Measurements from ENCODE around the gene TRAP1.

Gene TRAP1

DNA sequence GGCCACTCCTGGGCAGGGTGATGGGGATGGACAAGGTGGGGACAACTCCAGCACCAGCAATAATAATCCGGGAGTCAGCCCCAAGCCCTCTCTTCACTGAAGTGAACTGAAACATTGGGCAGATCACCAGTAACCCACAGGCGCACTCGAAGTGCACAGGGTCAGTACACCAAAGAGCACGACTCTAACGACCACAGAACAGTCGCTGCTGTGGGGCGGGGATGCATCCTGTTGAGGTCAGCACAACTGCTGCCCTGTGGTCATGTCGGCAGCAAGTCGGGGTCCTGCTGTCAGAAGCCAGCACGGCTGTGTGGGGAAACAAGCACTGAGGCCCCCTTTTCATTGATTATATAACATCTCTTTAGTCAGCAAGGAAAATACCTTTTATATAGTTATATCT is 48.2 kb downstream of the TRAP1 start:
- Histone ChIP-seq H3K4me3 (ENCODE audit: low read length) (no peak overlapping the region), H3K9ac (ENCODE audit: low read length) (no peak overlapping the region), H2AFZ (ENCODE audit: low read depth, low read length) (no peak overlapping the region), H3K9me3 (ENCODE audit: insufficient read depth, low read length) (no peaks in the 10 kb centered on the region), H3K27ac (ENCODE audit: low read length) (no peak overlapping the region), H3K4me2 (ENCODE audit: low read length) (no peak overlapping the region), H3K79me2 (ENCODE audit: low read length) (no peaks in the 10 kb centered on the region), H3K4me1 (ENCODE audit: low read length) (no peaks in the 10 kb centered on the region), H3K36me3 (replicated peaks; ENCODE audit: low read depth, low read length) (peaks cover 35% of the 10 kb centered on the region), H4K20me1 (ENCODE audit: insufficient read depth, low read length) (no peaks in the 10 kb centered on the region), H3K27me3 (ENCODE audit: low read depth, low read length) (no peaks in the 10 kb centered on the region)
- no peak for TF ChIP-seq EZH2phosphoT487 (IDR thresholded peaks at IDR 0.05; ENCODE audit: low read depth)
- TF ChIP-seq, protein P1, sequence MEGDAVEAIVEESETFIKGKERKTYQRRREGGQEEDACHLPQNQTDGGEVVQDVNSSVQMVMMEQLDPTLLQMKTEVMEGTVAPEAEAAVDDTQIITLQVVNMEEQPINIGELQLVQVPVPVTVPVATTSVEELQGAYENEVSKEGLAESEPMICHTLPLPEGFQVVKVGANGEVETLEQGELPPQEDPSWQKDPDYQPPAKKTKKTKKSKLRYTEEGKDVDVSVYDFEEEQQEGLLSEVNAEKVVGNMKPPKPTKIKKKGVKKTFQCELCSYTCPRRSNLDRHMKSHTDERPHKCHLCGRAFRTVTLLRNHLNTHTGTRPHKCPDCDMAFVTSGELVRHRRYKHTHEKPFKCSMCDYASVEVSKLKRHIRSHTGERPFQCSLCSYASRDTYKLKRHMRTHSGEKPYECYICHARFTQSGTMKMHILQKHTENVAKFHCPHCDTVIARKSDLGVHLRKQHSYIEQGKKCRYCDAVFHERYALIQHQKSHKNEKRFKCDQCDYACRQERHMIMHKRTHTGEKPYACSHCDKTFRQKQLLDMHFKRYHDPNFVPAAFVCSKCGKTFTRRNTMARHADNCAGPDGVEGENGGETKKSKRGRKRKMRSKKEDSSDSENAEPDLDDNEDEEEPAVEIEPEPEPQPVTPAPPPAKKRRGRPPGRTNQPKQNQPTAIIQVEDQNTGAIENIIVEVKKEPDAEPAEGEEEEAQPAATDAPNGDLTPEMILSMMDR (IDR thresholded peaks at IDR 0.05; ENCODE audit: low read depth, low read length), result no peak

DNA sequence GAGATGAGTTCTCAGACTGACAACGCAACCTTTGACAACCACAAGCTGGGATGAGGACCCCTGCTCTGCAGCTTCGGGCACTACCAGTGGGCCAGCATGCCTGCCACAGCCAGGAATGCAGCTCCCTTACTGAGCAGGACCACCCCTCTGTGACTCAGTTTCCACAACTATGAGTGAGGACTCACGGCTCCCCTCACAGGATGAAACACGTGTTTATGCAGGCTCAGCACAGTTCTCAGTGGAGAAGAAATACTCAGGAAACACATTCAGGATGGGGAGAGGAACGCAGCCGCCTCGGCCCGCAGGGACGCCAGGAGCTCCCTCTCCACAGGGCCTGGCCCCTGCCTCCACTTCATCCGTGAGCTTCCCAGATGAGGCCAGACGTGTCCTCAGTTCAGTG is 48.7 kb downstream of the TRAP1 start:
- Histone ChIP-seq H3K4me1 (ENCODE audit: low read length) (no peaks in the 10 kb centered on the region), H3K27me3 (ENCODE audit: low read depth, low read length) (no peaks in the 10 kb centered on the region), H4K20me1 (ENCODE audit: insufficient read depth, low read length) (no peaks in the 10 kb centered on the region), H3K4me3 (ENCODE audit: low read length) (no peak overlapping the region), H2AFZ (ENCODE audit: low read depth, low read length) (no peak overlapping the region), H3K9ac (ENCODE audit: low read length) (no peak overlapping the region), H3K36me3 (replicated peaks; ENCODE audit: low read depth, low read length) (peaks cover 34% of the 10 kb centered on the region), H3K27ac (ENCODE audit: low read length) (no peak overlapping the region), H3K9me3 (ENCODE audit: insufficient read depth, low read length) (no peaks in the 10 kb centered on the region), H3K79me2 (ENCODE audit: low read length) (no peaks in the 10 kb centered on the region), H3K4me2 (ENCODE audit: low read length) (no peak overlapping the region)
- TF ChIP-seq EZH2phosphoT487 (IDR thresholded peaks at IDR 0.05; ENCODE audit: low read depth), result no peak
- TF ChIP-seq, protein P1 (IDR thresholded peaks at IDR 0.05; ENCODE audit: low read depth, low read length), result no peak

DNA sequence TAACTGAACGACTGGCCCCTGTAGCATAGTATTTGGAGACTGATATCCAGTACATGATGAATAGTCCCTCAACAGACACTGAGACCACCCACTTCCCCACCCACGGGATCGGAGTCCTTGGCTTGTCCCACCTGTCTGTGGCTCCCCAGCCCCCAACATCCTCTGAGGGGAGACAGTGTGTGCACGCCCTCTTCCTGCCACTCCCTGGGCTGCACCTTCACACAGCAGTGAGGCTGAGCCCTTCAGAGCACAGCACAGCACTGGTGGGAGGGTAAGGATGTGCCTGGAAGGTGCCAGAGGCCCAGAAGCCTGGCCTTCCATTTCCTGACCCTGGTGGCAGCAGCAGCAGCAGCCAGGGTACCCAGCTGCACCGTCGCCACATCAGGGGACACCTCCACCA is 51.8 kb downstream of the TRAP1 start:
- Histone ChIP-seq H3K9ac (ENCODE audit: low read length) (no peak overlapping the region), H3K27ac (ENCODE audit: low read length) (no peak overlapping the region), H3K36me3 (replicated peaks; ENCODE audit: low read depth, low read length) (peaks cover 36% of the 10 kb centered on the region), H4K20me1 (ENCODE audit: insufficient read depth, low read length) (no peaks in the 10 kb centered on the region), H3K9me3 (ENCODE audit: insufficient read depth, low read length) (no peaks in the 10 kb centered on the region), H3K4me3 (ENCODE audit: low read length) (no peak overlapping the region), H3K4me1 (ENCODE audit: low read length) (no peaks in the 10 kb centered on the region), H3K4me2 (ENCODE audit: low read length) (no peak overlapping the region), H2AFZ (ENCODE audit: low read depth, low read length) (no peak overlapping the region), H3K27me3 (ENCODE audit: low read depth, low read length) (no peaks in the 10 kb centered on the region), H3K79me2 (ENCODE audit: low read length) (no peaks in the 10 kb centered on the region)
- TF ChIP-seq, protein P1 (IDR thresholded peaks at IDR 0.05; ENCODE audit: low read depth, low read length), result no peak
- TF ChIP-seq EZH2phosphoT487 (IDR thresholded peaks at IDR 0.05; ENCODE audit: low read depth), result no peak

DNA sequence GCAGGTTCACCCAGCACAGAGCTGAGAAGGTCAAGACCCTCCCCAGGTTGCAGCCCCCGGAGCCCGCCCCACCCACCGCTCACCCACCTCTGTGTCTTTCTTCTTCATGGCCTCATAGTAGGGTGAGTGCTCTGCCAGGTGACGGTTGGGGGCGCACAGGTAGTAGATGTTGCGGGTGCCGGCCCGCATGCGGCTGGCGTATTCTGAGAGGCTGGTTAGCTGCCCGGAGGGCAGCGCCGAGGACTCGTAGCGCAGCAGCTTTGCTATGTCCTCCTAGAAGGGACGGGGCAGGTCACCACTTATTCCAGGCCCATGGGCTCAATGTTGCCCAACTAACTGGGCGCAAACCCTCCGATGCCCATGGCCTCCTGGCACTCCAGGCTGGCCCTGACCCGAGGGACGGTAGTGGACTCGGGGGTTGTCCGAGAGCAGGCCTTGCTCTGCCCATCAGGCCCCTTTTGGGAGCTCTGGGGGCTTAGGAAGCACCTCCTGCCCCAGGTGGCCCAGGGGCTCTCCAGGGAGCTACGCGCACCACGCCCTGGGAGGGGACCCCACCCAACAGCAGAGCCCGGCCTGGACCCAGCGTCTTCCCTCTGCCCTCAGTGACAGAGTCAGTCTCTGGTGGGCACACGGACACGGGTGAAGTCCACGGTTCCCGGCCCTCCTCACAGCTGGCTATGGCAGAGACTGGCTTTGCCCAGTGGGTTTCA is 53.0 kb downstream of the TRAP1 start:
- Histone ChIP-seq H3K27me3 (ENCODE audit: low read depth, low read length) (no peaks in the 10 kb centered on the region), H3K4me3 (ENCODE audit: low read length) (no peak overlapping the region), H3K4me1 (ENCODE audit: low read length) (no peaks in the 10 kb centered on the region), H3K79me2 (ENCODE audit: low read length) (no peaks in the 10 kb centered on the region), H3K27ac (ENCODE audit: low read length) (no peak overlapping the region), H4K20me1 (ENCODE audit: insufficient read depth, low read length) (no peaks in the 10 kb centered on the region), H2AFZ (ENCODE audit: low read depth, low read length) (no peak overlapping the region), H3K4me2 (ENCODE audit: low read length) (no peak overlapping the region), H3K36me3 (replicated peaks; ENCODE audit: low read depth, low read length) (peaks cover 45% of the 10 kb centered on the region), H3K9ac (ENCODE audit: low read length) (no peak overlapping the region), H3K9me3 (ENCODE audit: insufficient read depth, low read length) (no peaks in the 10 kb centered on the region)
- TF ChIP-seq, protein P1 (IDR thresholded peaks at IDR 0.05; ENCODE audit: low read depth, low read length), result no peak
- no peak for TF ChIP-seq EZH2phosphoT487 (IDR thresholded peaks at IDR 0.05; ENCODE audit: low read depth)
